Hepatocyte (in vitro differentiated cells): ENCODE results near the gene TMCC1.

Experiments
- EZH2 ChIP-seq: fragments of 200-600 bp; sonication (generic); IDR thresholded peaks from 2 replicates; pipeline ENCODE4 v1.6.1; 2016; ENCODE audit warnings: antibody characterized with exemption, mild to moderate bottlenecking, borderline replicate concordance
- EZH2phosphoT487 ChIP-seq: fragments of 200-600 bp; sonication (generic); IDR thresholded peaks from one replicate; pipeline ENCODE4 v1.6.1; 2018; ENCODE audit warnings: antibody characterized with exemption, mild to moderate bottlenecking, low read depth, moderate library complexity; ENCODE audit not compliant: unreplicated experiment, severe bottlenecking
- TF ChIP-seq, protein P1 (sequence below): fragments of 200-600 bp; sonication (generic); IDR thresholded peaks from 2 replicates; pipeline ENCODE4 v1.5.1; 2016; ENCODE audit warnings: antibody characterized with exemption, mild to moderate bottlenecking; ENCODE audit not compliant: poor library complexity

DNA sequence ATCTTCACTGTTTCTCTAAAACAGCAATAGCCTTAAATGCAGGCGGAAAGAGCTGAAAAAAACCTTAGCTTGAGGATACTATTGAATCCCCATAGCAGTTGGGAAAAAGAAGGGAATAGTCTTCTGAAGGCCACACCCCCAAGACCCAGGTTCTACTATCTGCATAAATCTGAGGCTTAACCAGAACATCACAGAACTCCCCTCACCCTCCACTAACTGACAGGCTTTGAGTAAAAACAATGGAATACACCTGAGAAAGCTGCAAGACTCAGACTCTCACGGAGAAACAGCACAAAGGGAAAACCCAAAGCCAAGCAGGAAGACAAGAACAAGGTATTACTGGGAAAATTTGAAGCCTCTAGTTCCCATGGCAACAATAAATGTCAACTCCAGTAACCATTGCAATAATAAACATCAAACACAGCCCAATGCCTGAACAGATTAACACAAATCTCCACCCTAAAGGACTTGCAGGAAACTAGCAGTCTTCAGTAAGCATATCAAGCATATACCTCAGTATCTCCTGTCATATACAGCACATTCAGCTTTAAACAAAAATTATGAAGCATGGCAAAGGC, 56.4 kb downstream of the TMCC1 start:
- TF ChIP-seq EZH2, result no peak
- TF ChIP-seq, protein P1, sequence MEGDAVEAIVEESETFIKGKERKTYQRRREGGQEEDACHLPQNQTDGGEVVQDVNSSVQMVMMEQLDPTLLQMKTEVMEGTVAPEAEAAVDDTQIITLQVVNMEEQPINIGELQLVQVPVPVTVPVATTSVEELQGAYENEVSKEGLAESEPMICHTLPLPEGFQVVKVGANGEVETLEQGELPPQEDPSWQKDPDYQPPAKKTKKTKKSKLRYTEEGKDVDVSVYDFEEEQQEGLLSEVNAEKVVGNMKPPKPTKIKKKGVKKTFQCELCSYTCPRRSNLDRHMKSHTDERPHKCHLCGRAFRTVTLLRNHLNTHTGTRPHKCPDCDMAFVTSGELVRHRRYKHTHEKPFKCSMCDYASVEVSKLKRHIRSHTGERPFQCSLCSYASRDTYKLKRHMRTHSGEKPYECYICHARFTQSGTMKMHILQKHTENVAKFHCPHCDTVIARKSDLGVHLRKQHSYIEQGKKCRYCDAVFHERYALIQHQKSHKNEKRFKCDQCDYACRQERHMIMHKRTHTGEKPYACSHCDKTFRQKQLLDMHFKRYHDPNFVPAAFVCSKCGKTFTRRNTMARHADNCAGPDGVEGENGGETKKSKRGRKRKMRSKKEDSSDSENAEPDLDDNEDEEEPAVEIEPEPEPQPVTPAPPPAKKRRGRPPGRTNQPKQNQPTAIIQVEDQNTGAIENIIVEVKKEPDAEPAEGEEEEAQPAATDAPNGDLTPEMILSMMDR, result no peak
- TF ChIP-seq EZH2phosphoT487, result no peak
